GM12873 (cell line): ENCODE results near the gene ZNF668.

Experiments used
- TF ChIP-seq, protein P1 (sequence below): IDR thresholded peaks from 2 replicates; pipeline ENCODE4 v1.5.1; 2012; ENCODE audit warnings: low read depth, mild to moderate bottlenecking, moderate library complexity, low read length, control low read depth; ENCODE audit not compliant: insufficient read depth; ENCODE audit errors: missing control alignments

ZNF668 gene

DNA sequence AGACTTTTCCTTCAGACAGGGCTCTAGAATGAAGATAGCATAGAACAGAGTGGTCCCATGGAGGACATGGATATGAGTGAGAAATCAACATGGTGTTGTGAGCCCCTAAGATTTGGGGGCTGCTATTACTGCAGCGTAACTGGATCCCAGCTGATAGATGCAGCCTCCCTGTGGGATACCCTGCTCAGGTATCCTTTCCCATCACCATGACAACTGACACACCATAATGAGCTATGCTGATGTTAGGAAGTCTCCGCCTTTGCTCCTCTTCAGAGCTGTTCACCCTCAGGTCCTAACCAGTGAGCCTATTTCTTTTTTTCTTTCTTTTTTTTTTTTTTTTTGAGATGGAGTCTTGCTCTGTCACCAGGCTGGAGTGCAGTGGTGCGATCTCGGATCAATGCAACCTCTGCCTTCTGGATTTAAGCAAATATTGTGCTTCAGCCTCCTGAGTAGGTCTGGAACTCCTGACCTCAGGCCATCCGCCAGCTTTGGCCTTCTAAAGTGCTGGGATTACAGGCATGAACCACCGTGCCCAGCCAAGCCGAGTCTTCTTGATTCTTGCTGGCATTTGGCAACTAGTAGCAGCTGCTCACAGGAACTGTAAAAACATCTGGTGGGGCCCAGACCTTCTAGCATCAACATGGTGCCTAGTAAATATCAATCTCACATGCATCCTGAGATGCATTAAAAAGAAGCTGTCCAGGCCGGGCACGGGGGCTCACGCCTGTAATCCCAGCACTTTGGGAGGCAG, 23.6 kb downstream of the ZNF668 start:
- TF ChIP-seq, protein P1, sequence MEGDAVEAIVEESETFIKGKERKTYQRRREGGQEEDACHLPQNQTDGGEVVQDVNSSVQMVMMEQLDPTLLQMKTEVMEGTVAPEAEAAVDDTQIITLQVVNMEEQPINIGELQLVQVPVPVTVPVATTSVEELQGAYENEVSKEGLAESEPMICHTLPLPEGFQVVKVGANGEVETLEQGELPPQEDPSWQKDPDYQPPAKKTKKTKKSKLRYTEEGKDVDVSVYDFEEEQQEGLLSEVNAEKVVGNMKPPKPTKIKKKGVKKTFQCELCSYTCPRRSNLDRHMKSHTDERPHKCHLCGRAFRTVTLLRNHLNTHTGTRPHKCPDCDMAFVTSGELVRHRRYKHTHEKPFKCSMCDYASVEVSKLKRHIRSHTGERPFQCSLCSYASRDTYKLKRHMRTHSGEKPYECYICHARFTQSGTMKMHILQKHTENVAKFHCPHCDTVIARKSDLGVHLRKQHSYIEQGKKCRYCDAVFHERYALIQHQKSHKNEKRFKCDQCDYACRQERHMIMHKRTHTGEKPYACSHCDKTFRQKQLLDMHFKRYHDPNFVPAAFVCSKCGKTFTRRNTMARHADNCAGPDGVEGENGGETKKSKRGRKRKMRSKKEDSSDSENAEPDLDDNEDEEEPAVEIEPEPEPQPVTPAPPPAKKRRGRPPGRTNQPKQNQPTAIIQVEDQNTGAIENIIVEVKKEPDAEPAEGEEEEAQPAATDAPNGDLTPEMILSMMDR: no peak

DNA sequence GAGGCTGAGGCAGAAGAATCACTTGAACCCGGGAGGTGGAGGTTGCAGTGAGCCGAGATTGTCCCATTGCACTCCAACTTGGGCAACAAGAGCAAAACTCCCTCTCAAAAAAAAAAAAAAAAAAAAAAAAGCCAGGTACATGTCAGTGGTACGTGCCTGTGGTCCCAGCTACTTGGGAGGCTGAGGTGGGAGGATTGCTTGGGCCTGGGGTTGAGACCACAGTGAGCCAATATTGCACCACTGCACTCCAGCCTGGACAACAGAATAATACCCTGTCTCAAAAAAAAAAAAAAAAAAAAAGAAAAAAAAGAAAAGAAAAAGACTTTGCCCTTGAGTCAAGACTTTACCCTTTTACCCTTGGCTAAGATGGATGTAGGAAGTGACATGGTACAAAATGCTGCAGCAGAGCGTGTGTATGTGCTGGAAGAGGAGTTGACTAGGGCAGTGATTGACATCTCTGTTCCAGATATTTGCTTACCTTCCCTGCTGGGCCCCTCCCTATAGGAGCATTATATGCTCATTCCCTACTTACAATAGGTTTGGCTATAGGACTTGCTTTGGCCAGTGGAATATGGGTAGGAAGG, 30.1 kb downstream of the ZNF668 start:
- TF ChIP-seq, protein P1: no peak

DNA sequence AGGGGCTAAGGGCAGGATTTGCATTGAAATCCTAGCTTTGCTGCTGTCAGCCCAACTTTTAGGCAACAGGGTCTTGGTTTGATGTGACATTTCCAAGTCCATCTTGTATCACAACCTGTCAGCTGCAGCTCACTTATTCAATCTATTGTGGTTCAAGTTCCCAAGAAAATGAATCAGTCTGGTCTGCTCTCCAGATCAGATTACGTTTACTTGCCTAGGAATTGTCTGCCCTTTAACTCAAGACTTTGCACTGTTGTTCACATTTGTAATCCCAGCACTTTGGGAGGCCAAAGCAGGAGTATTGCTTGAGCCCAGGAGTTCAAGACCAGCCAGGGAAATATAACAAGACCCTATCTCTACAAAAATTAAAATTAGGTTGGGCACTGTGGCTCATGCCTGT, 30.7 kb downstream of the ZNF668 start:
- TF ChIP-seq, protein P1: no peak

DNA sequence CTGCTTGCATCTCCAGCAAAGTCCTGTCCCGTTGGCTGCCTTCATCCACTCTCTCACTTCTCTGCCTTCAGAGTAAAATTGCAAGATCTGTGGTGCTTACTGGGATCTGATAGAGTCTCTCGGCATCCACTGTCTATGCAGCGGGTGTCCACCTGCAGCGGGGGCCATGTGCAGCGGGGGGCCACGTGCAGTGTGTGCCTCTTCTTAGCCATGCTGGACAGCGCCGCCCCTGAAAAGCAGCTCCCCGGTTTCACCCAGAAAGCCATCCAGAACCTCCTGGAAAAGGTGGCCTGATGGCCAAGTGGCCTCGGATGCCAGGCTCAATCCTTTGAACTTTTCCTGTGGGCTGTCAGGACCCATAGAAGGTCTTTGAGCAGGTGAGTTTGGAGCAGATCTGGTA, 31.2 kb downstream of the ZNF668 start:
- TF ChIP-seq, protein P1: no peak

DNA sequence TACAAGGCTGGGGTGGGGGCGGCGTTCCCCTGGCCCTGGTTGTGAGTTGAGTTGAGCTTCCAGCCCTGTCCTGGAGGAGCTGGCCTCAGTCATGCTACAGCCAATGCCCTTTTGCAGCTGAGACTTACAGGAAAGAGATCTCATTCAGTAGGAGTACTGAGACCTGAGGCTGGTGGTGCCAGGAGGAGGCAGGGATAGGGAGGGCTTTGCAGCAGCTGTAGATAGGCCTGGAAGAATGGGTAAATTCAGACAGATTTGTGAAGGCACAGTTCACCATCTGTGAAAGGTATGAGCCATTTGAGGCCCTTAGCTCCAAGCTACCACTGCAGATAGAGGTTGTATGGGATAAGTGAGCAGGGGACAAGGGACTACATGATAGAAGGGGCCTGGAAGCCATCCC, 35.0 kb downstream of the ZNF668 start:
- TF ChIP-seq, protein P1: no peak

DNA sequence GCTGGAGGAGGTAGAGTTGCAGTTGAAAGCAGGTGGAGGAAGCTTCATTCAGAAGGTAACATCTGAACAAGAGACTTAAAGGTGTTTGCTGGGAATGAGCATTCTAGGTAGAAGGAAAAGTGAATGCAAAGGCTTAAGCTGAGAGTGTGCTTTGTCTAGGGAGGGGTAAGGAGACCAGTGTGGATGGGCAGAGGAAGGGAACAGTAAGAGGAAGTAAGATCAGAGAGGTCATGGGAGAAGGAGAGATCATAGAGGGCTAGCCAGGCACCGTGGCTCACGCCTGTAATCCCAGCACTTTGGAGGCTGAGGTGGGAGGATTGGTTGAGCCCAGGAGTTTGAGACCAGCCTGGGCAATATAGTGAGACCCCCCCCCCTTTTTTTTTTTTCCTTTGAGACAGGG, 37.3 kb downstream of the ZNF668 start:
- TF ChIP-seq, protein P1: no peak

DNA sequence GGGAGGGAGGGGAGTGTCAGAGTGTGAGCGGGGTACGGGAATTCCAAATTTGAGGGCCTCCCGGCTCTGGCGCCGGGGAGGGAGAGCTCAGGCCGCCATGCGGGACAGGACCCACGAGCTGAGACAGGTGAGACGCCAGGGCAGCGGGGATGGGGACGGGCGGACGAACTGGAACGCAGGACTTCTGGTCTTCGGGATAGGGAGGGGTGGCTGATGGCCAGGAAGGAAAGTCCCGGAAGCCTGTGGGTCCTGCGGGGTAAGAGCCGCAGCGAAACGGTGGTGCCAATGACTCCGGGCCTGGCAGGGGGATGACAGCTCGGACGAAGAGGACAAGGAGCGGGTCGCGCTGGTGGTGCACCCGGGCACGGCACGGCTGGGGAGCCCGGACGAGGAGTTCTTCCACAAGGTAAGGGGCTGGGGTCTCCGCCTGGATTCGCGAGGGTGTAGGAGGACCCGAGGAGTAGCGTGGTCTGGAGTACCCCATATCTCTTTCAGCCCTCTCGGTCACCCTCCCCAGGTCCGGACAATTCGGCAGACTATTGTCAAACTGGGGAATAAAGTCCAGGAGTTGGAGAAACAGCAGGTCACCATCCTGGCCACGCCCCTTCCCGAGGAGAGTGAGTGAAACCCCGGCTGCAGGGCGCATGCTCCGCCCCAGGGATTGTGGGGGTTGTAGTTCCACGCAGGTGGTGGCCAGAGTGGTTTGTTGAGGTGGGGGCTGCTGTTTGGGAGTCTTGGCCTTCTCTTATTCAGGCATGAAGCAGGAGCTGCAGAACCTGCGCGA, 40.1 kb downstream of the ZNF668 start:
- TF ChIP-seq, protein P1: no peak
